Dermis microvascular lymphatic vessel endothelial cell (primary cell): ENCODE results near the gene SPOCK3. TPM values are rescaled to one million over a fixed set of nuclear protein-coding genes. Genes with fewer than 3 reads are reported as not detected.
"Not testable (repeated sequence)": the region's sequence is repeated elsewhere in the genome, so short reads cannot be mapped to it uniquely, and the experiment has no call there.

Experiments used
- DNase-seq, 2 donors: peaks; one replicate each; pipeline versions ENCODE4 v3.0.0 to v3.0.0-alpha.2; 2010; ENCODE audit warnings: low read depth in 2 of 2
- total RNA-seq: library from RNA; depleted of rRNA; stranded (reverse); fragments of >200 nt; gene quantifications from 2 replicates; pipeline ENCODE4 v1.2.1, GENCODE V29; 2014

Gene SPOCK3
- not detected in 2 replicates for total RNA-seq

DNA sequence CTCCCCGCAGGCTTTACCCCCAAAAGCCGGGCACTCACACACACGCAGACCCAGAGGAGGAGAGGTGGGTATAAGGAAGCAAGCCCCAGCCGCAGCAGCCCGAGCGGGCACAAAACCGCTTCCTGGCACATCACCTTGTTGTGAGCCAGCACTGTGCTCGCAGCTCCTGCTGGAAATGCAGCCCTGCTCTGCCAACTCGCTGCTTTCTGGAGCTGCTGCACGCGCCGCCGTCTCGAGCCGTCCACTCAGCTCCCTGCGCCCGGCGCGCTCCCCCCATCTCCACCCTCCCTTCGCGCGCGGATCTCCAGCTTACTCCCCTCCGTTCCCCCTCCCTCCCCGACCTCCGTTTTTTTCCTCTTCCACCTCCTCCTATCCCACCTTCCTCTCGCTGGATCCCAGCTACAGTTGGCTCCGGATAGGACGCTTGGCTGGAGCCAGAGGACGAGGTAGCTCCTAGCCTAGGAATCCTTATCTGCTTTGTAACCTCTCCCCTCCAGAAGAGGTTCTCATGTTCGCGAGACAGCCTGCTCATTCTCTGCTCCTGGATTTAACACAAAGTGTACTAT lies at the start of gene SPOCK3:
Gene SPOCK3 (minus strand): TSS at position 179 of the 566 bp plus-strand sequence.
- peak in 1 of 2 donors; percentile 5 for DNase-seq

DNA sequence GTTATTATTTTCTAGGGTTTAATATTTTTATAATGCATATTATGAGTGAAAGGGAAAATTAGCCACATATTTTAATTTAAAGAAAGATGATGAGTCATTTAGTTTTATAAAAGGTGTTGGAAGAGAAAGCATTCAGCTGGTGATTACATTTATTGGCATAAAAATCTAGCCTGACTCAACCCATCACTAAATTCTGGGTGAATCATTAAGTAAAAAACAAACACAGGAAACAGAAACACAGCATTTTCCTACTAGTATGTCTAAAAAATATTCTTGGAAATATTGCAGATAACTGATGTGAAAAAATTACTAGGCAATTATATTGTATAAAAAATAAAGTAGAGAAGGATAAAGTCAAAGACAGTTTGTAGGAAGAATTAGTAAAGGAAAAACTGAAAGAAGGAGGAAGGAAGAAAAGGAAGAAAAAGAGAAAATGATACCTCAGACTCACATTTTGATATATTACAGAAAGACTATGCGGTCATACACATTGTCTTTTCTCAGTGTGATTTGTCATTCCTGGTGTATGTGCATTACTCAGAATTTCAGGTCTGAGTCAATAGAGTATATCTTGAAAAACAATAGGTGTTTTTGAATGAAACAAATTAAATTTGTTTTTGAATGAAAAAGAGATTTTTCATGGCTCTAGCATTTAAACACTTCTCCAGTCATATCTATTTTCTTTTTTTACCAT lies 48.0 kb upstream of the SPOCK3 start:
- no peak for DNase-seq

DNA sequence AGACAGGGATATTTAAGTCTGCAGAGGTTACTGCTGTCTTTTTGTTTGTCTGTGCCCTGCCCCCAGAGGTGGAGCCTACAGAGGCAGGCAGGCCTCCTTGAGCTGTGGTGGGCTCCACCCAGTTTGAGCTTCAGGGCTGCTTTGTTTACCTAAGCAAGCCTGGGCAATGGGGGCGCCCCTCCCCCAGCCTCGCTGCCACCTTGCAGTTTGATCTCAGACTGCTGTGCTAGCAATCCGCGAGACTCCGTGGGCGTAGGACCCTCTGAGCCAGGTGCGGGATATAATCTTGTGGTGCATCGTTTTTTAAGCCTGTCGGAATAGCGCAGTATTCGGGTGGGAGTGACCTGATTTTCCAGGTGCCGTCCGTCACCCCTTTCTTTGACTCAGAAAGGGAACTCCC lies 47.3 kb upstream of the SPOCK3 start:
- DNase-seq: not testable (repeated sequence)

DNA sequence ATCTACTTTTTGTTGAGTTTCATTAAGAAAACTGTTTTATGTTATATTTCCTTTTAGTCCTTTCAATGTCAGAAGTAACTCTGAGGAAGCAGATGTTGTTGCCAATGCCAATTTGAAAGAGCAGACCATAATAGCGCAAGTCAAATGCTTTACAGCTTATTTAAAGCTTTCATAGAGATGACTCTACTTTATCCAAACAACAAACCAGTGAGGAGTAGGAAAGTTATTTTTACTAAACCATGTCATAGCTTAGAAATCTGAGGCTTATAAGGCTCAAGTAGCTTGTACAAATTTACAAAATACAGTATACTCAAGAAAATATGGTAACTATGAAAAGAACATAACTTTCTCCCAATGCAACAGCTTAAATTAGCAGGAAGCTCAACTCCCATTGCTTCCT lies 40.1 kb upstream of the SPOCK3 start:
- DNase-seq: no peak

DNA sequence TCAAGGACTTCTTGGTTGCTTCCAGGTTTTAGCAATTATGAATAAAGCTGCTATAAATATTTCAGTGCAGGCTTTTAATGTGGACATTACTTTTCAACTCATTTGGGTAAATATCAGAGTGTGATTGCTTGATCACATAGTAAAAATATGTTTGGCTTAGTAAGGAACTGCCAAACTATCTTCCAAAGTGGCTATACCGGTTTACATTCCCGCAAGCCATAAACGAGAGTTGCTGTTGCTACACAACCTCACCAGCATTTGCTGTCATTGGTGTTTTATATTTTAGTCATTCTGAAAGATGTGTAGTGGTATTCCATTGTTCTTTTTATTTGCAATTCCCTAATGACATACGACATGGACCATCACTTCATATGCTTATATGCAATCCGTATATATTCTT lies 30.9 kb upstream of the SPOCK3 start:
- DNase-seq: no peak

DNA sequence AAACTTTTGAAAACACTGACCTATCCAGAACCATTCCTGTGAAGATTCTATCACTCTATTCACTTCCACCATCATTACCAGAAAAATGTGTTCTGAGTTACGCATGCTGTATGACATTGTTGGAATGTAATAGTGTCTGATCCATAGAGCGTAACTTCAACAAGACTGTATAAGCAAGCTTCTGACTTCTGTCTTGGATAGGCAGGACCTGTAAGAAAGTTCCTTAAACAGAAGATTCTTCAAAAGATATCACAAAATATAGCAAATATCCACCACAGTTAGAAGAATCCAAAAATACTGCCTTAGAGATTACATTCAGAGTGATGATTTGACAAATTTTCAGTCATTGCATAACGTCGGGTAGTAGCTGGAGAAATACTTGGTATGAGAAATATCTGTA lies 14.0 kb upstream of the SPOCK3 start:
- no peak for DNase-seq

DNA sequence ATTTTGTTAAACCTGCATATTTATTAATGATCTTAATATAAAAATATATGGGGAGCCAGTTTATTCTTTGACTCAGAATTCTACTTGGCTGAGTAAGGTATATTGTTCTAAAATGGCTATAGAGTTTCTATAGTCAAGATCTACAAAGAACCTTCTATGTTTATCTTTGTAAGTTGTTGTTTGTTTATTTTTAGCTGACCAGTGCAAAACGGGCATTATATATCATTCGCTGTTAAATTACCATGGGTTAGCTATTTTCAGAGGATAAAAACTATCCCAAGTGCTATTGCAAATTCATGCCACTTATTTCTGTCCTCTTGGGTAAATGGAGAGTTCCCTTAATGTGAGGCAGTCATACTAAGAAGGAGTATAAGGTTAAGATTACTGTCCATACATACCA lies 5.3 kb upstream of the SPOCK3 start:
- DNase-seq: no peak

DNA sequence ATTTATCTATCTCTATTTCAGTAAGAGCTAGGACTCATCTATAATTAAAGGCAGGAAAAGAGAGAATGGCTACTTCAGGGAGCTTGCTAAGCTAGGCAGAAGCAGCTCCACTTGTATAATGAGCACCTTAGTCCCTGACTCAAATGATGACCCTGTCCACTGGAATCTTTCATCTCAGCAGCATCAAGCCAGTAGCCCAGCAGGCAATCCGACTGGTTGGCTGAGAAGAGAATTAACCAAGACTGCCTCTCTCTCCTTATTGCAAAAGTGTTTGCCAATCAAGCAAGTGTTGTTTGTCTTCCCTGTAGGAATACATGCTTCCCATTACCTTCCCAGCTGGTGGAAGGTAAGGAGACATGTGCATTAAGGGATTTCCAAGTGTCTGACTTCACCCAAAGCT lies 3.9 kb upstream of the SPOCK3 start:
- no peak for DNase-seq

DNA sequence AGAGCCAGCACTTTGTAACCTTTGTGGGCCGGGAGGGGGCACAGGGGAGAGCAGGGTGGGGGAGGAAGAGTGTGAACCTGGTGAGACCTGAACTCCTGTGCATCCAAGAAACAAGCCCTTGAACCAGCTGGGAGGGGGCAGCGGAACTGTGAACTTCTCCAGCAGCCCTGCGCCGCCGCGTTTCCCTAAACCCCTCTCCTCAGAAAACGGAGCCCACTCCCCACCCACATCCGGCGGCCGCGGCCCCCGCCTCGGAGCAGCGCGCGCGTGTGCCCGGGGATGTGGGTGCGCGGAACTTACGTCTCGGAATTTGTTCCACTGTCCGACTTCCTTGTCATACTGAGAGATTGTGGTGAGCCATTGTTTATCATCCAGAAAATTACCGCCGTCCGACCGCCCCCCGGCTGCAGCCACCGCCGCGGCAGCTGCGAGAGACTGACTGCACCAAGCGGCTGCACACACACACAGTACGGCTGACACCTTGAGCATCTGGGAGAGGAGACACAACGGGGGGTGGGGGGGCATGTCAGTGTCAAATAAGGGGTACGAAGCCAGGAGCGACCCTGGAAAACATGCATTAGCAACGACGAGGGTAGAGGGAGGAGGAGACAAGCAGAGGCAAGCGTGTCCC lies 494 bp downstream of the SPOCK3 start:
- DNase-seq: no peak

DNA sequence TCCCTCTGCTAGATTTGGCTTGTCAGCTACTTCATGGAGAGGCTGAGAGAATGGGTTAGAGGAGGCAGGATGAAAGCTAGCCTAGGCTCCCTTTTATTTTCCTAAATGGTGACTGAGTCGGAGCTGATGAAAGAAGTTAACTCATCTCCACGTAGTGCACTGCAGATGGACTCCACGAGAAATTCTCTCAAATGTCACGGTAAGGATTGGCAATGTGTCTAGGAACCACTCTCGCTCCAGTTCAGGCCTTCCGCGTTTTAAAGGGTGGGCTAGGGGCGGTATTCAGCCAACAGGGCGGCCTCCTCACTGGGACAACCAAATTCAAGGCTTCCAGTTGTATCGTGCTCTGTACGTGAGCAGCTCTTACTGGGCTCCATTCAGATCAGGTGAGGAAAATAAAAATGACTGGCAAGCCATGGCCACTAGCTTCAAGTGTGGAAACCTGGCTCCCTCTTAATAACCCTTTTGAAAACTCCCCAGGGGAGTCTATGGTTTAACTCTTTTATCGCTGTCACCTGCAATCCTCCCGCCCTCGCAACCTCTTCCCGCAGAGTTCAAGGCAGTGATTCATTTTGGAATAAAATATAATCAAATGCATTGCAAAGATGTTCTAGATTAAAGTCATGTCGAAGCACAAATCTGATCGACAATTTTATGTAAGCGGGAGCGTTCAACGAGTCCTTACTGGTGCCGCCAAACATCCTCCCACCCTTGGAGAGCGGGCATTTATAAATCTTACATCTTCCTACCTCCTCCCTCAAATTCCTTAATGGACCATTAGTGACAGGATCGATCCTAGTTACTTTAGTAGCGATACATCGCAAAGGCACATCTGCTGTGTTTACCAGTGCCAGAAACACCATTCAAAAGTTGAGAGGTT lies 1.2 kb downstream of the SPOCK3 start:
- DNase-seq: no peak

DNA sequence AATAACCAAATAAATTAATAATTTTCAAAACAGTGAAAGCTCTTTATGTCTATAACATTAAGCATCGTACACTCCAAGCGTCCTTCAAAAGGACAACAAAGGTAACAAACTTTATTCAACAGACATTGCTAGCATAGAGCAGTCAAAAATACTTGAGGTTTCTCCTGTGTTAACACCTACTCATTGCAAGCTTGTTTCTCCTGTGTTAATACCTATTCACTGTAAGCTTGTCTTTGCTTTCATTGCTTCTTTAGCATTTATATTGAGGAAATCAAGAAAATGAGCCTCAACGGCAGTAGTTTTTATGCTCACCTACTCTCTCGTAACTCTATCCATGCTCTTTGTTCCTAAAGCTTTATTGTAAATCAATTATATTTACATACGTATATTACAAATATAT lies 3.5 kb downstream of the SPOCK3 start:
- no peak for DNase-seq

DNA sequence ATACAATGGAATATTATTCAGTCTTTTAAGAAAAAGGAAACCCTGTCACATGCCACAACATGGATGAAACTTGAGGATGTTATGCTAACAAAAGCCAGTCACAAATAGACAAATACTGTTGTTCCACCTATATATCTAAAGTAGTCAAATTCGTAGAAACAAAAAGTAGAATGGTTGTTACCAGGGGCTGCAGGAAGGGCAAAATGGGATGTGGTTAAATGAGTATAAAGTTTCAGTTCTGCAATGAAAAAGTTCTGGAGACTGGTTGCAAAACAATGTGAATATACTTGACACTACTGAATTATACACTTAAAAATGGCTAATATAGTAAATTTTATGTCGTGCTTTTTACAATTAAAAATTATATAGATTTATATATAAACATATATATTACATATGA lies 12.2 kb downstream of the SPOCK3 start:
- no peak for DNase-seq

DNA sequence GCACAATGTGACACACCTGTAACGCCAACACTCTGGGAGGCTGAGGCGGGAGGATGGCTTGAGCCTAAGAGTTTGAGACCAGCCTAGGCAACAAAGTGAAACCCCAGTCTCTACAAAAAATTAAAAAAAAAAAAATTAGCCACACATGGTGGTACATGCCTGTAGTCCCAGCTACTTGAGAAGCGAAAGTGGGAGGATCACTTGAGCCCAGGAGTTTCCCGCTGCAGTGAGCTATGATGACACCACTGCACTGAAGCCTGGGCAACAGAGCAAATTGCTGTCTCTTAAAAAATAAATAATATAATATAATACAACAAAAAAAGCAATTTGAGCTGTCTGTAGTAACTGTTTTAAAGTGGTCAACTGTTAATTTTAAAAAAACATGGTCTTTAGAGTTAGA lies 13.2 kb downstream of the SPOCK3 start:
- no peak for DNase-seq

DNA sequence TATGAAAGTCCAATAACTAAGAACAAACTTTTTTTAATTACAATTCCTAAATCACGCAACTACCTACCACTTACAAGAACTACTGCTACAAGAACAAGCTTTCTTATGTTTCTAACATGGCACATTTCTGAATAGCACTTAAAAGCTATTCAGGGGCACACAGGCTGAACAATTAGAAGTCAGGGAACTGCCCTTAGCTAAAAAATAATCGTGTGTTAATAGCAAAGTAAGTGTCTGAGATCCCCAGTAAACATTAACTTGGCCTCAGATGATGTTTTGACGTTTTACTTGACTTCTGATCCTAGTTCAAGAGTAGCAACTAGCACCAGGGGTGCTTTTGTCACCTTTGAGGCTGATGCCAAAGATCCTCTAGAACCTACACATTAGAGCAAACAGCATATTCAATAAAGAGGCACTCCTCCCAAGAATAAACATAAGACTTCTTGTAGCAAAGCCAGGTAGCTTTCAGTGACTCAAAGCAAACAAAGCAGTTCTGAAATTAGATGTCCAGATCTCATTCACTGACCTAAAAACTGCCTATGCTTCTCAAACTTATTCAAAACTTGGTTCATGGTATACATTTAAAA lies 16.2 kb downstream of the SPOCK3 start:
- DNase-seq: no peak

DNA sequence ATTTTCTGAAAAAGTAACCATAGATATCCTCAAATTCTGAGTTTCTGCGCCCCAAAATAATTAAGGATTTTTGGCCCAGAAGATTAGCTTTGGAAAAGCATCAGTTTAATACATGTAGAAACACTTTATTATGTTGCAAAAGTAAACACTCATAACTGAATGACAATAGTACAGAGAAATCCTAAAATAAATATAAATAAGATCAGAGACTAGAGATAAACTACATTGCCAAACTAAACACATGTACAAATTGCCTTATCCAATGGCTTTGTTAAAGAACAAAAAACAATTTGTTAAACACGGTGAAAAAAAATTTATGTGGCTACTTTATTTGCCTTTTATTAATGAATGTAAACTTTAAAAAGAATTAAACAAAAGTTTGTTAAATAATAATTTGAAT lies 17.5 kb downstream of the SPOCK3 start:
- DNase-seq: no peak

DNA sequence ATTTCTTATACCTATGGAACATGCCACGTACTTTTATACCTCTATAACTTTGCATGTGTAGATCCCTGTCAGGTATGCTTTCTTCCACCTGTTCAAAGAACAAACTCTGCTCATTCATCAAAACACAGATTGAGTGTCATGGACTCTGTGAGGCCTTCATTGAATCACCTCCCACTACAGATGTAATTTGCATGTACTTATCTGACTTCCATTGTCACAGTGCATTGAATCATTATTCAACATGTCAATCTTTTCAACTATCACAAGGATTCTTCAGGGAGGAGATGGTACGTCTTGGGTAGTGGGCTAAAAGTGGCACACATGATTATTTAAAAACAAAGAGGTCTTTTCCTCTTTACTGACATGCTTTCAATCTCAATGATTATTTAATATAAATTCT lies 24.1 kb downstream of the SPOCK3 start:
- DNase-seq: no peak

DNA sequence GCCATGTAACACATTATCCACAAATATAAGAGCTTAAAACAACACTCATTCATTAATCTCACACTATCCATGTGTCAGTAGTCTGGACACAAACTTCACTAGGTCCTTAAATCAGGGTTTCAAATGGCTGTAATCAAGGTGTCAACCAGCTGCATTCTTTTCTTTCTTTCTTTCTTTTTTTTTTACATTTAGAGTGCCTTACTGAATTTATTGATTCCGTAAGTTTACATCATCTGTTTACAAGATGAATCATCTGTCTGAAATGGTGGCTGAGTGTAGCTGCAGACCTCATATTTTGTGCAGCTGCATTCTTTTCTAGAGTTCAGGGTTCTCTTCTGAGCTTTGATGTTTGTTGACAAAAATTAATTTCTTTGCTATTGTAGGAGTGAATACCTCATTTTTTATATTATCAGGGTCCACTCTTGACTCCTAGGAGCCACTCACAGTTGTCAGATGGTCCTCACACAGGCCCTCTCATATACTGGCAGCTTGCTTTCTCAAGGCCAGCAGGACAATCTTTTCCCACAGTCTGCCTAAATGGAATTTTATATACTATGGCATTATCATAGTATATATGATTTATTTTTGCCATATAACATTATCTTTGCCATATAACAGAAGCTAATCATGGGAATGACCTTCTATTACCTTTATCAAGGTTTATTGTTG lies 37.8 kb downstream of the SPOCK3 start:
- no peak for DNase-seq

DNA sequence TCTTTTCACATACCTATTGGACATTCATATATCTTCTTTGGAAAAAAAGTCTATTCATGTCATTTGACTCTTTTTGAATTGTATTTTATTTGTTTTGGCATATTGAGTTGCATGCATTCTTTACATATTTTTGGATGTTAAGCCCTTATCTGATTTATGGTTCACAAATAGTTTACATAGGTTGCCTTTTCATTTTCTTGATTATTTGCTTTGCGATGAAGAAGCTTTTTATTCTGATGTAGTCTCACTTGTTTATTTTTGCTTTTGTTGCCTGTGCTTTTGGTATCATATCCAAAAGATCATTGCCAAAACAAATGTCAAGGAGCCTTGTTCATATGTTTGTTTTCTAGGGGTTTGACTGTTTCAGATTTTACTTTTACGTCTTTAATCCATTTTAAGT lies 43.9 kb downstream of the SPOCK3 start:
- no peak for DNase-seq

DNA sequence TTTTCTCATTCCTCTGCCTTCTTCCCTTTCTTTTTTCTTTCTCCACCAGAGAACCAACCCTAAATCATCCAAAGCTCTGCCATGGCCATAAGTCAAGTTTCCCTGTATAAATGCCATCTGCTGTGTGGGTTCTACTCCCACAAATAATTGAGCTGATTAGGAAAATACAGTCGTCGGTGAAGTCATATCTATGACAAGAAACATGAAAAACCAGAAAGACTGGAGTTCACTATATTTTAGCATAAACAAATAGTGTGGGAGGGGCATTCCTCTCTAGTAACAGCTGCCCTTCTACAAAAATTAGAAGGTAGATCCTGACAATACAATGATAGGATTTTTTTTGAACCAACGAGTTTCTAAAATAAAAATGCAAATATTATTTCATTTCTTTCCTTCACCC lies 48.8 kb downstream of the SPOCK3 start:
- no peak for DNase-seq

DNA sequence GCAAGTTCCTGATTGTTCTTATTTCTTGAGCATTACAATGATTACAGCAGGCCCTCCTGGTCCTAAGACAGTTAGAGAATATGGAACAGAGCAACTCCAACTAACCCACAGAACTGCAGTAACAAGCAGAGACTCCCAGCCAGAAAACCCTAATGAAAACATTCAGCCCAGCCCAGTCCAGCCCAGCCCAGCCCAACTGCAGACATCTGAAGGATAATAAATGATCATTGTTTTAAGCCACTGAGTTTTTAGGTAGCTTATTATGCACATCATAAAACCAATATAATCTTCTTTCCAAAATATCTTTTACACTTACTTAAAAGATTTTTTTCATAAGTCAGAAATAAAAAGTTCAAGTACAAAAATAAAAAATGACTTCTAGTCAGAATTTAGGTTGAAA lies 51.3 kb downstream of the SPOCK3 start:
- DNase-seq: no peak

DNA sequence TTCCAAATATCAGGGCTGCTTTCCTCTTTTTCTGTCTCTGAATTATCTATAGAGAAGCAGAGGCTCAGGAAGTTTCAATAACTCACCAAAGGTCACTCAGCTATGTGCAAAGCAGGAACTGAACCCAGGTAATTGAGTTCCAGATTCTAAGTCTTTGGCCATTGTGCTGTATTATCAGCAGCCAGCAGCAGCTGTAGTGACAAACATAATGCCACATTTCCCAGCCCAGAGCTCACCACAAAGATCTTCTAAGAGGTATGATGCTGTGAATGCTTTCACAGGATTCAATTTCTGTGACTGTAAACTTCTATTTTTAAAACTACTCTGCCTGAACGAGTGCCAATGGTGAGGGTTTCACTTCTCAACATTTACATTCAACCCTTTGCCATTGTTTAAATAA lies 56.4 kb downstream of the SPOCK3 start:
- DNase-seq: no peak
